HEK293T (cell line): Measurements from ENCODE around the gene MEPCE.

Experiments used
- ARNT ChIP-seq: fragments of 450-650 bp; IDR thresholded peaks from 2 replicates; pipeline ENCODE4 v1.6.1; 2017; ENCODE audit warnings: mild to moderate bottlenecking
- BHLHE40 ChIP-seq: fragments of 450-650 bp; IDR thresholded peaks from 2 replicates; pipeline ENCODE4 v1.6.1; 2016; ENCODE audit warnings: mild to moderate bottlenecking, moderate library complexity, borderline replicate concordance
- CTBP1 ChIP-seq: fragments of 450-650 bp; IDR thresholded peaks from 2 replicates; pipeline ENCODE4 v1.6.1; 2016; ENCODE audit warnings: borderline replicate concordance
- ELF4 ChIP-seq: fragments of 450-650 bp; IDR thresholded peaks from 2 replicates; pipeline ENCODE4 v1.6.1; 2017; ENCODE audit warnings: antibody characterized with exemption
- FOXA1 ChIP-seq: fragments of 450-650 bp; IDR thresholded peaks from 2 replicates; pipeline ENCODE4 v1.6.1; 2016; ENCODE audit warnings: mild to moderate bottlenecking
- FOXK2 ChIP-seq: fragments of 450-650 bp; IDR thresholded peaks from 2 replicates; pipeline ENCODE4 v1.6.1; 2016; ENCODE audit warnings: mild to moderate bottlenecking
- FOXM1 ChIP-seq: fragments of 450-650 bp; IDR thresholded peaks from 2 replicates; pipeline ENCODE4 v1.6.1; 2017; ENCODE audit warnings: mild to moderate bottlenecking, borderline replicate concordance
- HDGF ChIP-seq: fragments of 450-650 bp; IDR thresholded peaks from 2 replicates; pipeline ENCODE4 v1.6.1; 2017; ENCODE audit warnings: antibody characterized with exemption, borderline replicate concordance
- NFRKB ChIP-seq: fragments of 450-650 bp; IDR thresholded peaks from 2 replicates; pipeline ENCODE4 v1.6.1; 2016; ENCODE audit warnings: mild to moderate bottlenecking, moderate library complexity
- PKNOX1 ChIP-seq: fragments of 450-650 bp; IDR thresholded peaks from 2 replicates; pipeline ENCODE4 v1.6.1; 2016
- SP1 ChIP-seq: fragments of 450-650 bp; IDR thresholded peaks from 2 replicates; pipeline ENCODE4 v1.6.1; 2017
- SUZ12 ChIP-seq: fragments of 450-650 bp; IDR thresholded peaks from 2 replicates; pipeline ENCODE4 v1.6.1; 2016; ENCODE audit warnings: mild to moderate bottlenecking
- TARDBP ChIP-seq: fragments of 450-650 bp; IDR thresholded peaks from 2 replicates; pipeline ENCODE4 v1.6.1; 2016
- ZNF384 ChIP-seq: fragments of 450-650 bp; IDR thresholded peaks from 2 replicates; pipeline ENCODE4 v1.6.1; 2016

DNA sequence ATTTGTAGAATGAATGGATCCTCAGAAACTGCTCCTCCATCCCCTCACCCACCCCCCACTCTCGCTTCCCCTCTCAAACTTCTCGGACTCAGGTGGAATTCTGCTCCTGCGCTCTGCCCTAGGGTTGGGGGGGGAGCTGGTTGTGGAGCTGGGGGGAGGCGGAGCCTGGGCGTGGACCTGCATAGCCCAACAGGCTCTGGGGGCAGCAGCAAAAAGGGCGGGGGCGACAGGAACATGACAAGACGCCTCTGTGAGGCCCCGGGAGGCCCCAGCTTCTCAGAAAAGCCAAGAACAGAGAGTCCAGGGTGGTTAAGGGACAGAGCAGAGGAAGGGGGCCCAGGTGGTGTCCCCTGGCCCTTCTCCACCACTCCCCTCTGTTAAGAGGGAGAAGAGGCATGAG is 45.9 kb downstream of the MEPCE start:
- TF ChIP-seq SUZ12 (no peak), SP1 (no peak), TARDBP (no peak), FOXM1 (no peak), FOXA1 (no peak), CTBP1 (no peak), FOXK2 (no peak), ARNT (no peak), BHLHE40 (no peak), HDGF (no peak), NFRKB (no peak), ELF4 (no peak), ZNF384 (no peak), PKNOX1 (no peak)
